NCI-H187 treated with DMSO at 0.1 percent for 48 hours (cell line): ENCODE data around the gene FOXP1.

ENCODE experiments used
- DNase-seq: peaks from one replicate; lab custom pipeline; 2025; lab: John Stamatoyannopoulos, UW

The FOXP1 gene

GRCh38 chr3:71583566-71584393, at the start of gene FOXP1:
Gene FOXP1, minus strand, starts transcription at chr3:71583728. Its CDS starts 385,347 bp downstream, at chr3:71198381.
- no peak for DNase-seq

DNA sequence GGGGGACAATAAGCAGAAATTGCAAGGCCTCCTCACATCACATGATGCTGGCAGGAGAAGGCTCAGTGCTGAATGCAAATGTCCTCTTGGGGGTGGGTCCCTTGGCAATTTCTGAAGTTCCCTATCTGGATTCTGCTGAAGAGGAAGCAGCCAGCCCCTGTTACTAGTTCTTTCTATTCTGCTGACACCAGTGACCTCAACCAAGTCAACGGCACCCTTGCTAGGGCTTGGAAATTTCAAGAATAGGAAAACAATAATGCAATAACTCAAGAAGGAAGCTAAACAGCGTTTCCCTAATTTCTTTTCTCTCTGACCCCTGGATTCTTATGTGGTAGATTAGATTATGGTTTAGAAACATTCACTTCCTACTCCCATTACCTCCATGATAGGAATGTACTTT, 46.2 kb upstream of the FOXP1 start:
- no peak for DNase-seq

DNA sequence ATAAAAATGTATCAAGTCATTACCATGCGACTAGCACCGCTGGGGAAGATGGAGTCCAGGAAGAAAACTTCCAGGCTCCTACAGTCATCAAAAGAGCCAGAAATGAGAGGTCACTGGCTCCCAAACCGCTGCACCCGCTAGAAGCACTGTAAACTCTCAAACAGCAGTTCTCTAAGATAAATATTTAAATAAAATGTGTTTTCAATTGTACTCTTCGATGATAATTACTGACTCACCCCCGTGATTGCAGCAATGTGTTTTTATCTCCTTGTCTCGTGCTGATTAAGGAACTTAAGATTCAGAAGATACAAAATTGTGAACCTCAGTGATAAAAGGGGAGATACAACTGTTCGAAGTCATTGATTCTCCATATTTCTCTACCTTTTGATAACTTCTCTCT, 45.8 kb upstream of the FOXP1 start:
- DNase-seq = no peak

- DNase-seq = no peak
Observed at GRCh38 chr3:71628522-71628921, 45.0 kb upstream of the FOXP1 start.

GRCh38 chr3:71625676-71626075, 42.1 kb upstream of the FOXP1 start:
- no peak for DNase-seq

DNA sequence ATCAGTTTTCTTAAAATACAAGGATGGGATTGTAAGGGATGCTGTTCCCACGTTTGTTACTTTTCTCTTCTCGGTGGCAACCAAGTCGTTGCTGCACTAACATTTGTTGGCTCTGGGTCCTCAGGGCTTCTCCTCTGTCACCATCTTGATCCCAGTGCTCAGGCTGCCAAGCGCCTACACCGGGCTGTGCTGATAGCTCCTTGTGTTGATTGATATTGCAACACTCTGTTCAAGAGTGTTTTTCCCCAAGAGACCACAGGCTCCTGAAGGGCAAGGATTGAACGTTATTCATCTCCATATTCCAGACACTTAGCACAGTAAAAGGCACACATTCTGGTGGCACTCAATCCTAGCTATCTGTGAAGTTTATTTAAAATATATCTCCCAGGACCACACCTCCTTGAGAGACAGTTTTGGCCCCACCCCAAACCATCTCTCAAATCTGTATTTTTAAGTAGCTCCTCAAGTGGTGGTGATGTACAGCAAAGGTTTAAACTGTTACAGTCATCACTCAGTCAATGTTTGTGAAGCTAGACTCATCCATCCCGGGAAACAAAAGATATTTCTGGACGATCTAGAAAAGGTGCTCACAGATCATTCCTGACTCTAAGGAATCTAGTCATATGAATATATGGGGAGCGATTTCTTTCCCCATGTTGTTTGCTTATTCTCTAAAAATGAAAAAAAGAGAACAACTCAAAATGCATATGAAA, 38.5 kb upstream of the FOXP1 start:
- DNase-seq = no peak

DNA sequence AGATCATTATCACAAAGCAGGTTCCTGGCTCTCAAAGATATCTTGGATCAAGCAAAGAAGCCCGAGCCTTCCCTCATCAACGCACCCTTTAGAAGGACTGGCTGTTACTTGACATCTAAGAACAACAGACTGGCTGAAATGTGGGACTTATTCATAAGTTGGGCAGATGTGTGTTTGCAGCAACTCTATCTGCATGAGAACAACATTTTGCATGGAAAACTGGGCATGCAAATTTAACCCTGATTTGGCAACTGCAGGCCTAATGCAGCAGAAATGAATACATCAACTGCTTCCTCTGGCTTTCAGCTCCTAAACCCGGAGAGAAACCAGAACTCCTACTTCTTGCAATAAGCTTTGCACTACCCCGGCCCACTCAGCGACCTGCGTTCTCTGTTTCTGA, 35.0 kb upstream of the FOXP1 start:
- no peak for DNase-seq

DNA sequence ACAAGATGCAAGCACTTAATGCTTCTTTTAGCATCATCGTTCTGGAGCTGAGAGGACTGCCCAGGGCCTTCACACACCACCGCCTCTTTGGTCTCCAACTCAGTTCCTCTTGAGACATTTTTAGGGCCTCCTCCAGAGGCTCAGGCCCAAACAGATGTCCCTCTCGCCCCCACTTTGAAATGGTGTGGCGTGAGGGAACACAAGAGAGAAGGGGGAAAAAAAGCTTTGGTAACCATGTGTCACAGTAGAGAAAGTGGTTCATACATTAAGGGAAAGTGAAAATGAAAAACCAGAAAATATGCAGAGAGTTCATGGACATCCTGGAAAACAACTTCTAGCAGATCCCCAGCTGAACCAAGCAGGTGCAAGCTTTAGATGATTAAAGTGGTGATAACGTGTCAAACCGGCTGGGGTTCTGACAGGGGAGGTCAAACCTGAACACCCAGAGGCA, 33.1 kb upstream of the FOXP1 start:
- DNase-seq = no peak

DNA sequence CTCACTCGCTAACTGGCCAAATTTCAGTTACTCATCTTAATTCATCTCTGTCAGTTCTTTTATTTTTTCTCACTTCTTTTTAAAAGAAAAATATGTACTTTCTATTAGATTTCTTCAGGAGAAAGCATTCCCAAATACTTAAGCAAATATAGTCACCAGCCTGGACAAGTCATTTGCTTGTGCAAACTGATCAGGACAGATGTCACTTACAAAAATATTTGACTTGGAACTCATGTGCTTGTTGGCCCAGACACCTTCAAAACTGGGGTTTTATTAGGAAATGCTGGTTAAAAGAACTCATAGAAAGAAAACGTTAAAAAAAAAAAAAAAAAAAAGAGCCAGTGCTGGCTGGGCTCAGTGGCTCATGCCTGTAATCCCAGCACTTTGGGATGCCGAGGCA, 31.3 kb upstream of the FOXP1 start:
- DNase-seq = no peak

GRCh38 chr3:71614426-71614825, 30.9 kb upstream of the FOXP1 start:
- no peak for DNase-seq

DNA sequence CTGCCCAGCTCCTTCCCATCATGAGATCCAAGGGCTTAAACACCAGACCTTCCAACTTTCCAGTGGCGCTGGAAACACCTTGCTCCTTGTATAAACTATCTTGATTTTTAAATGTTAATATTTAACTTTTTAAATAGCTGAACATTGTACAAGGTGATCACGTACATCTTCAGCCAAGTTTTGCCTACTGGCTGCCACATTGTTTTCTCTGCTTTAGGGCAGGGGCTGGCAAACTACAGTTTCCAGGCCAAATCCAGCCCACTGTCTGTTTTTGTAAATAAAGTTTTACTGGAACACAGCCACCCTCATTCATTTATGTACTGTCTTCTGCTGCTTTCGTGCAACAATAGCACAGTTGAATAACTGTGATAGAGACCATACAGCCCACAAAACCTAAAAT, 27.6 kb upstream of the FOXP1 start:
- no peak for DNase-seq

GRCh38 chr3:71607364-71607763, 23.8 kb upstream of the FOXP1 start:
- no peak for DNase-seq

GRCh38 chr3:71606582-71606981, 23.1 kb upstream of the FOXP1 start:
- no peak for DNase-seq

GRCh38 chr3:71602256-71602655, 18.7 kb upstream of the FOXP1 start:
- no peak for DNase-seq

- no peak for DNase-seq
Observed at GRCh38 chr3:71601811-71602210, 18.3 kb upstream of the FOXP1 start.

- DNase-seq = no peak
Observed at GRCh38 chr3:71600646-71601288, 17.2 kb upstream of the FOXP1 start.

DNA sequence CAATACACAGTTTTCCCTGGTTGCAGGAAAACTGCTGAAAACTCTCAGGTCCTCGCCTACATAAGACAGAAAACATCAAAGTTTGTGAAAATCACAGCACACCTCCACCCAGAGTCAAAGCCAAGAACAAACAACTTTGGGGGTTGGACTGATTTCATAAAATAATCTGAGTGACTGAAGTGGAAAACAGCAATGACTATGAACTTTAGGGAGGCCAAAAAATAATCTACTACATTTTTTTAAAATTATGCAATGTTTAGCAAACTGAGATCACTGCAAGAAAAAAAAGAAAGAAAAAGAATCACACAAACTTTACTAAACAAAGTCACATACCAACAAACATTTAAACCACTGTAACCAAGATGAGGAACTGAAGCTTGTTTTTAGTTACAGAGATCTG, 15.9 kb upstream of the FOXP1 start:
- no peak for DNase-seq

DNA sequence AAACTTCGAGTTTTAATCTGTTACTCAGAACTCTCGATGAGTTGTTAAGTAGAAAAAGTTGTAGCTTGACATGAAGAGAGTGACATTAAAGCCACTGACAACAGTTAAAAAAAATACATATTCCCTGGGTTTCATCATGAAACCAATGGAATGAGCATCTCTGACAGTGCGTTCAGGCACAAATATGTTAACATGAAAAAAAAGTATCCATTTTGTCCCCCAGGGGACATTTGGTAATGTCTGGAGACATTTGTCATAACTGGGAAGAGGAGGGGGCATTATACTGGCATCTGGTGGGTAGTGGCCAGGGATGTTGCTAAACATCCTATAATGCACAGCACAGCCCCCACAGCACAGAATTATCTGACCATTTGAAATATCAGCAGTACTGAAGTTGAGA, 14.8 kb upstream of the FOXP1 start:
- DNase-seq = no peak

- DNase-seq = no peak
Observed at GRCh38 chr3:71597286-71597685, 13.8 kb upstream of the FOXP1 start.

DNA sequence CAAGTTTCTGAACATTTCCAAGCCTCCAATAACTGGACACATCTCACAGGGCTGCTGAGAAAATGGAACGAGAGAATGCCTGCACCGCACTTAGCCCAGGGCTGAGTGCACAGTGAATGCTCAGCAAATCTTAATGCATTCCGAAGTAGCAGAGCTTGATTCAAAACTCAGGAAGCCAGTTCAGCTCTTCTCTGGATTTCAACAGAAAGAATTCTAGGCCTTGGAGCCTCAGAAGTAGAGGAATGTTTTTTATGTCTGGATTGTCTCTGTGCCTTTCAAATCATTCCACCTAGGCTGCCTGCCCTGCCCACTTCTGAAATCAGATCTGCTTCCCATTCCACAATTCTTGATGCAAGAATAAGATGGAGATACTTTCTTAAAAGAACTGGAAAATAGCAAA, 9.6 kb upstream of the FOXP1 start:
- DNase-seq = no peak

GRCh38 chr3:71591101-71591500, 7.6 kb upstream of the FOXP1 start:
- DNase-seq = no peak

GRCh38 chr3:71589132-71589531, 5.6 kb upstream of the FOXP1 start:
- DNase-seq = no peak

- no peak for DNase-seq
Observed at GRCh38 chr3:71587958-71588357, 4.4 kb upstream of the FOXP1 start.
